PC-9 (cell line): ENCODE measurements around the gene RTN1. TPM values are rescaled to one million over a fixed set of nuclear protein-coding genes. Genes with fewer than 3 reads are reported as not detected.

Experiments used
- BruUV-seq: library from RNA; stranded (reverse); fragments of 400-500 nt; replicated peaks from 2 replicates; lab custom pipeline; 2021; lab: Mats Ljungman, UMichigan
- CTCF ChIA-PET: fragments of 300-600 bp; sonication (Branson Sonifier 250); formaldehyde crosslinking; loops from one replicate; lab custom pipeline; 2022; ENCODE audit warnings: antibody characterized with exemption; lab: Charles Lee
- POLR2A ChIA-PET: fragments of 300-600 bp; sonication (Branson Sonifier 250); formaldehyde crosslinking; loops from one replicate; lab custom pipeline; 2022; ENCODE audit warnings: antibody characterized with exemption; ENCODE audit not compliant: unreplicated experiment; lab: Charles Lee
- DNase-seq, 2 experiments: peaks; one replicate each; pipeline versions ENCODE4 v3.0.0 to v3.0.0-alpha.2; 2015 to 2022; ENCODE audit warnings: mixed read lengths in 1 of 2
- H2AFZ ChIP-seq: fragments of 200-600 bp; sonication (generic); 2 replicates; pipeline ENCODE4 v1.8.1; 2017; ENCODE audit warnings: antibody characterized with exemption
- H3F3A ChIP-seq: fragments of 200-600 bp; sonication (generic); 2 replicates; pipeline ENCODE4 v1.8.1; 2017; ENCODE audit warnings: antibody characterized with exemption, mild to moderate bottlenecking, low read depth; ENCODE audit not compliant: insufficient read depth
- H3K27ac ChIP-seq: fragments of 200-600 bp; sonication (generic); 2 replicates; pipeline ENCODE4 v1.6.1; 2016; ENCODE audit warnings: mixed run types
- H3K27me3 ChIP-seq: fragments of 200-600 bp; sonication (generic); 2 replicates; pipeline ENCODE4 v1.6.1; 2016; ENCODE audit warnings: low read depth, mixed run types; ENCODE audit not compliant: insufficient read depth
- H3K36me3 ChIP-seq: fragments of 200-600 bp; sonication (generic); 2 replicates; pipeline ENCODE4 v1.6.1; 2016; ENCODE audit warnings: low read depth, mixed run types
- H3K4me1 ChIP-seq: fragments of 200-600 bp; sonication (generic); replicated peaks from 2 replicates; pipeline ENCODE4 v1.6.1; 2016; ENCODE audit warnings: mixed run types; ENCODE audit not compliant: insufficient read depth
- H3K4me2 ChIP-seq: fragments of 200-600 bp; sonication (generic); 2 replicates; pipeline ENCODE4 v1.6.1; 2017; ENCODE audit warnings: mixed run types
- H3K4me3 ChIP-seq: fragments of 200-600 bp; sonication (generic); 2 replicates; pipeline ENCODE4 v1.6.1; 2016; ENCODE audit warnings: mixed run types
- H3K79me2 ChIP-seq: fragments of 200-600 bp; sonication (generic); 2 replicates; pipeline ENCODE4 v1.6.1; 2017; ENCODE audit warnings: low read depth, mixed run types
- H3K9me2 ChIP-seq: fragments of 200-600 bp; sonication (generic); 2 replicates; pipeline ENCODE4 v1.8.1; 2017; ENCODE audit warnings: mild to moderate bottlenecking; ENCODE audit not compliant: insufficient read depth
- H3K9me3 ChIP-seq: fragments of 200-600 bp; sonication (generic); 2 replicates; pipeline ENCODE4 v1.8.1; 2016; ENCODE audit warnings: low read depth; ENCODE audit not compliant: insufficient read depth
- H4K20me1 ChIP-seq: fragments of 200-600 bp; sonication (generic); 2 replicates; pipeline ENCODE4 v1.8.1; 2017; ENCODE audit not compliant: insufficient read depth
- CTCF ChIP-seq: fragments of 200-600 bp; sonication (generic); conservative IDR thresholded peaks from 2 replicates; pipeline ENCODE4 v1.6.1; 2017; ENCODE audit warnings: mixed run types, antibody characterized with exemption, mild to moderate bottlenecking, moderate library complexity
- EZH2 ChIP-seq: fragments of 200-600 bp; sonication (generic); IDR thresholded peaks from 2 replicates; pipeline ENCODE4 v1.8.0; 2017; ENCODE audit warnings: antibody characterized with exemption, low read depth
- intact Hi-C: fragments of 100-400 bp; cut with micrococcal nuclease; formaldehyde crosslinking; loops from one replicate; pipeline ENCODE4 v1.10.0; 2022; ENCODE audit not compliant: unreplicated experiment
- total RNA-seq: library from RNA; stranded (reverse); gene quantifications from 2 replicates; pipeline ENCODE4 v1.2.3, GENCODE V29; 2021

Gene RTN1
- total RNA-seq, 1 experiment from 2014 or later = not detected

GRCh38 chr14:59582161-59582560 is 288.4 kb downstream of the RTN1 start:
- Histone ChIP-seq H2AFZ (no peak overlapping the region), H3K27ac (no peak overlapping the region), H3K9me3 (no peaks in the 10 kb centered on the region), H3K4me3 (no peak overlapping the region), H3K79me2 (no peaks in the 10 kb centered on the region), H3K27me3 (no peaks in the 10 kb centered on the region), H3F3A (no peaks in the 10 kb centered on the region), H3K36me3 (no peaks in the 10 kb centered on the region), H3K4me1 (no peaks in the 10 kb centered on the region), H3K4me2 (no peak overlapping the region), H3K9me2 (no peaks in the 10 kb centered on the region), H4K20me1 (no peaks in the 10 kb centered on the region)
- no peak for DNase-seq
- BruUV-seq = no TSS peak
- POLR2A ChIA-PET = no interaction called here
- TF ChIP-seq CTCF = no peak
- no peak for TF ChIP-seq EZH2
- intact Hi-C loops = no loop called here
- CTCF ChIA-PET = no interaction called here

GRCh38 chr14:59580911-59581310 is 289.7 kb downstream of the RTN1 start:
- H3F3A ChIP-seq = no peaks in the 10 kb centered on the region
- ChIA-PET POLR2A (no interaction called here), CTCF (no interaction called here)
- no peaks in the 10 kb centered on the region for H3K79me2 ChIP-seq
- no peaks in the 10 kb centered on the region for H3K9me3 ChIP-seq
- H3K4me3 ChIP-seq = no peak overlapping the region
- H3K27ac ChIP-seq = no peak overlapping the region
- H3K36me3 ChIP-seq = no peaks in the 10 kb centered on the region
- no peaks in the 10 kb centered on the region for H4K20me1 ChIP-seq
- no peak for DNase-seq
- H3K27me3 ChIP-seq = no peaks in the 10 kb centered on the region
- no peak for TF ChIP-seq CTCF
- TF ChIP-seq EZH2 = no peak
- no peaks in the 10 kb centered on the region for H3K4me1 ChIP-seq
- H2AFZ ChIP-seq = no peak overlapping the region
- BruUV-seq = no TSS peak
- no peak overlapping the region for H3K4me2 ChIP-seq
- intact Hi-C loops = no loop called here
- H3K9me2 ChIP-seq = no peaks in the 10 kb centered on the region

- H3K4me1 ChIP-seq = no peaks in the 10 kb centered on the region
- H2AFZ ChIP-seq = no peak within 1 kb of the TSS
- H3K27ac ChIP-seq = no peak within 1 kb of the TSS
- ChIA-PET CTCF (no interaction called here), POLR2A (no interaction called here)
- H3K36me3 ChIP-seq = no peaks in the 10 kb centered on the region
- no peaks in the 10 kb centered on the region for H3K79me2 ChIP-seq
- BruUV-seq = no TSS peak
- TF ChIP-seq CTCF (peak; percentile 53; the same call in 1 of the 2 replicates), EZH2 (no peak)
- H3K9me2 ChIP-seq = no peaks in the 10 kb centered on the region
- no peaks in the 10 kb centered on the region for H3F3A ChIP-seq
- intact Hi-C loops = loop anchor here (2.0 kb wide), 2 partner anchors 450 to 548 kb away; no protein-coding TSS in a partner anchor
- no peaks in the 10 kb centered on the region for H3K9me3 ChIP-seq
- no peak within 1 kb of the TSS for H3K4me3 ChIP-seq
- peak in 1 of 2 experiments; percentile 48 for DNase-seq
- H4K20me1 ChIP-seq = no peaks in the 10 kb centered on the region
- no peaks in the 10 kb centered on the region for H3K27me3 ChIP-seq
- no peak within 1 kb of the TSS for H3K4me2 ChIP-seq
Measured at GRCh38 chr14:59576332-59577294, 294.0 kb downstream of the RTN1 start, which contains the start of gene CCDC175. Gene CCDC175 (minus strand): TSS chr14:59576812. CDS start chr14:59576775, 37 bp downstream.
